Effector CD4-positive, alpha-beta T cell (primary cell): Measurements from ENCODE around the gene OR52E1. TPM values are rescaled to one million over a fixed set of nuclear protein-coding genes. Genes with fewer than 3 reads are reported as not detected.
"Not testable (repeated sequence)": the region's sequence is repeated elsewhere in the genome, so short reads cannot be mapped to it uniquely, and the experiment has no call there.

Experiments
- DNase-seq: peaks from one replicate; pipeline ENCODE4 v3.0.0-alpha.2; 2020
- total RNA-seq: gene quantifications from one replicate; lab custom pipeline; 2026; lab: John Stamatoyannopoulos, UW

Gene OR52E1
- total RNA-seq: not detected

DNA sequence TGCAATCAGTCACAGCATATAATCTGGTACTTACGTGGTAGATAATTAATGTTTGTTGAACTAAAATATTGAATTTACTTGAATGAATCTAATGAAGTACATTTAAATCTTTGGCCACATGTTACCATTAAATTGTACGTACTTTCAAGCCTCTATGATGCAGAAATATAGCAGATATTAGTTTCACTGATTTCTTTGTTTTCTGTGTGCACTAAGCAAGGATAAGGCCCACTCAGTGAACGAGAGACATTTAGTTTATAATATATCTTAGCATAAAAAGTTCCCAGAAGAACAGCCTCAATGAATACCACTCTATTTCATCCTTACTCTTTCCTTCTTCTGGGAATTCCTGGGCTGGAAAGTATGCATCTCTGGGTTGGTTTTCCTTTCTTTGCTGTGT, at the start of gene OR52E1:
TSS of gene OR52E1 (plus strand) at position 301 of the 400 bp plus-strand sequence.
- no peak for DNase-seq

DNA sequence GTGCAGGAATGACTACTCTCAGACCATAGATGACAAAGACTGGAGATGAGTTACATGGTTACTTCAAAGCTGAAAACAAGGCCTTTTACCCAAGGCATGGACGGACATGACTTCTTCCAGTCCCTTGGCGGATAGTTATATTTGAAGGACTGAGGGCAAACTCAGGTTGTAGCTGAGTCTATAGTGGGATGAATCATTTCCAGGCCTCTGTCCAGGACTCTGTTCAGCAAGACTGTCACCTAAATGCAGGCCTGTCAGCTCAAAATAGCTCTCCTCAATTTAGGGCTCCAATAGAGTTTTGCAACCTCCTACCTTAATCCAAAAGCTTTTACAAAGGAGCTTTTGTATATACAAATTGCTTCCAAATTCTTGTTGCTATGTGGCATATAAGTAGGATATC, 47.4 kb upstream of the OR52E1 start:
- DNase-seq: no peak

DNA sequence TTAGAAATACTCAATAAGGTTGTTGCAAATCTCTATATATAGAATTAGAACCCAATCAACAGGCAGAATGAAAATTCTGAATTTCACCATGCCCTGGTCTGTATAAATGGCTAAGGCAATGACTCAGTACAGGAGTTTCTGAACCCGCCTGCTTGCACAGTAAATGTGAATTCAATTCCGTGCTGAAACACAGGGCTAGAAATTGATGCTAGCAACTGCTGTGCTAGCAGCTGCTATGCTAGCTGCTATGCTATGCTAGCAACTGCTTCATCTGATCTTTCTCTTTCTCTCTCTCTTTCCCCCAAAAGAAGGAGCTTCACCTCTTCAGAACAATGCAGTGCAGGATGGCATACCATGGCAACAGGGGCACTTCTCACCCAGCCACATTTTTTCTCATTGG, 32.7 kb upstream of the OR52E1 start:
- no peak for DNase-seq

DNA sequence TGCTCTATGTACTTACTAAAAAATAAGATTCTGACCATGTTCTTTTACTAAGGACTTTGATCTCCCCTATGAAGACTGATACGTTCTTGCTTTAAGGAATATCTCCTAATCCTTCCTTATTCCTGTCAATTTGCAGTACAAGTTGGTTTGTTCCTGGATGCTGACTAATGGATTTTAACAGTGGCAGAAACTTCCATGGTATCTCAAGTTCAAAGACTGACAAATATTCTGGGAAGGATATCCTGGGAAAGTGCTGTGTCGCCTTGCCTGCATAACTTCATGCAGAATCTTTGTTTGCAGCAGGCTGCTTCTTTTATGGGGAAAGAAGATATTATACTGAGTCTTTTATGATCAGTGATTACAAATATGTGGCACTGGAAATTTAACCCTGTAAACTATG, 31.4 kb upstream of the OR52E1 start:
- DNase-seq: no peak

DNA sequence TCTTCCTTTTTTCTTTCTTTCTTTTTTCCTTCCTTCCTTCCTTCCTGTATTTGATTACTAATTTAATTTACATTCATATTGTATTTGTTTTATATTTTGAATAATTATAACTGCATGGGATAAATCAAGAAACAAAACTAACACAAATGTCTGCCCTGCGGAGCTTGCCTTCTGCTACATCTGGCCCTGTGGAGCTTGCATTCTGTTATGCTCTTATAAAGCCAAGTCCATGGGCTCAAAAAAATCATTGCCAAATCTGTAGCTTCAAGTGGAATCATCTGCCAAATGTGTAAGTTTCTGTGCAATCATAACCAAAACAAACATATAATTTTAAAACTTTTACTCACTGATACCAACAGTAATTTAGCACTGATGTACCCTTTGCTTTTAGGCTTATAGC, 31.0 kb upstream of the OR52E1 start:
- DNase-seq: no peak

DNA sequence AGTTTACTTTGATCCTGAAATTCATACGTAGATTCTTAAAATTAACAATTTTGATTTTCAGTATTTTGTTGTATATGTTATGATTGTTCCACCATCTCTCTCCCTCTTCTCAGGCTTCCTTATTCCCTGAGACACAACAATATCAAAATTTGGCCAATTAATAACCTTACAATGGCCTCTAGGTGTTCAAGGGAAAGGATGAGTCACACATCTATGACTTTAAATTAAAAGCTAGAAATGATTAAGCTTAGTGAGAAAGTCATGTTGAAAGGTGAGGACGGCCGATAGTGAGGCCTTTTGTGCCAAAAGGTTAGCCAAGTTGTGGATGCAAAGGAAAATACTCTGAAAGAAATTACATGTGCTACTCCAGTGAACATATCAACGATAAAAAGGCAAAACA, 28.5 kb upstream of the OR52E1 start:
- no peak for DNase-seq

DNA sequence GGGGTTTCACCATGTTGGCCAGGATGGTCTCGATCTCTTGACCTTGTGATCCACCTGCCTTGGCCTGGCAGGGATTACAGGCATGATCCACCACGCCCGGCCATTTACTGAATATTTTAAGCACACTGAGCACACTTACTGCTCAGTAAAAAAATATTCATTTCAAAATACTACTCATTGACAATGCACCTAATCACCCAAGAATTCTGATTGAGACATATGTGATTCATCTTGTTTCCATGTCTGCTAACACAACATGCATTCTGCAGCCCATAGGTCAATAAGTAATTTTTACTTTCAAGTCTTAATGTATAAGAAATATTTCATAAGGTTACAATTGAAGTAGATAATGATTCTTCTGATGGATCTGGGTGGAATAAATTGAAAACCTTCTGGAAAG, 27.3 kb upstream of the OR52E1 start:
- DNase-seq: no peak

DNA sequence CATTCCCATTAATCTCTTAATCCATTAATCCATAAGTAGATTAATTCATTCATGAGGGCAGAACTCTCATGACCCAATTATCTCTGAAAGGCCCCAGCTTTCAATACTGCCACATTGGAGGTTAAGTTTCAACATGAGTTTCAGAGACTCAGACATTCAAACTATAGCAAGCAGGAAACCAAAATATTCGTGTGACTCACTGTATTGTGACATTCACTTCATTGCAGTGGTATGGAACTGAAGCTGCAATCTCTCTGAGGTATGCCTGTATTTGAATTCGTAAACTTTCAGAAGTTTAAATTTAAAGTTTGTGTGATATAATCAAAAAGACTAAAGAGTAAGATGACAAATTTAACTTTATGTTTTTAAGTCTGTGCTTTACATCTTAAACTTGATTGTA, 26.0 kb upstream of the OR52E1 start:
- DNase-seq: no peak

DNA sequence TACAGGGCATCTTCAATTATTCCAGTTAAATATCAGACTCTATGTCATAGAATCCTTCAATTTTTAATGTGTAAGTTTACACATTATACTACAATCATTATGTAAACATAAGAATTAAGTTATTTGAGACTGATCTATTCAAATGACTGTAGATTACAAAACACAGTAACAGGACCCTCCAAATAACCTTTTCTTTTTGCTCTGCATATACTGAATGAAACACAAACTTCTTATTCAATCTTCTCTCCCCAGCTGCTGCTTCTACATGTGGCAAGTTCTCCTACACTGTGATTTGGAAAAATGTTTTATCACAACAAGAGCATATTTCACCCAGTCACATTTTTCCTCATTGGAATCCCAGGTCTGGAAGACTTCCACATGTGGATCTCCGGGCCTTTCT, 23.1 kb upstream of the OR52E1 start, which contains the start of gene OR52J3:
TSS of gene OR52J3 (plus strand) at position 301 of the 400 bp plus-strand sequence. CDS start at position 301, 0 bp downstream.
- DNase-seq: no peak

DNA sequence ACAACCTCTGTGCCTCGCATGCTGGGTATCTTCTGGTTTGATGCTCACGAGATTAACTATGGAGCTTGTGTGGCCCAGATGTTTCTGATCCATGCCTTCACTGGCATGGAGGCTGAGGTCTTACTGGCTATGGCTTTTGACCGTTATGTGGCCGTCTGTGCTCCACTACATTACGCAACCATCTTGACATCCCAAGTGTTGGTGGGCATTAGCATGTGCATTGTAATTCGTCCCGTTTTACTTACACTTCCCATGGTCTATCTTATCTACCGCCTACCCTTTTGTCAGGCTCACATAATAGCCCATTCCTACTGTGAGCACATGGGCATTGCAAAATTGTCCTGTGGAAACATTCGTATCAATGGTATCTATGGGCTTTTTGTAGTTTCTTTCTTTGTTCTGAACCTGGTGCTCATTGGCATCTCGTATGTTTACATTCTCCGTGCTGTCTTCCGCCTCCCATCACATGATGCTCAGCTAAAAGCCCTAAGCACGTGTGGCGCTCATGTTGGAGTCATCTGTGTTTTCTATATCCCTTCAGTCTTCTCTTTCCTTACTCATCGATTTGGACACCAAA, 22.5 kb upstream of the OR52E1 start:
- no peak for DNase-seq

DNA sequence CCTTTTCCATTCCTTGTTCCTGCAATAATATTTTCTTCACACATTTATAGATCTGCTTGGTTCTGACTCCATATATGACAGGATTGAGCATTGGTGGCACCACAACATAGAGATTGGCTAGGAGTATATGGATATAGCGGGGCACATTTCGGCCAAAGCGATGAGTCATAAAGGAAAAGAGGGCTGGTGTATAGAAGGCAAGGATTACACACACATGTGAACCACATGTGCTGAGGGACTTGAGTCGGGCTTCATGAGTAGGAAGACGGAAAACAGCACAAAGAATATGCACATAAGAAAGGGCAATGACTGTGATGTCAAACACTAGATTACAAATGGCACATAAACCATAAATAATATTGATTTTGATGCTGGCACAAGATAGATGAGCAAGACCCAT, 10.7 kb upstream of the OR52E1 start:
- DNase-seq: not testable (repeated sequence)

DNA sequence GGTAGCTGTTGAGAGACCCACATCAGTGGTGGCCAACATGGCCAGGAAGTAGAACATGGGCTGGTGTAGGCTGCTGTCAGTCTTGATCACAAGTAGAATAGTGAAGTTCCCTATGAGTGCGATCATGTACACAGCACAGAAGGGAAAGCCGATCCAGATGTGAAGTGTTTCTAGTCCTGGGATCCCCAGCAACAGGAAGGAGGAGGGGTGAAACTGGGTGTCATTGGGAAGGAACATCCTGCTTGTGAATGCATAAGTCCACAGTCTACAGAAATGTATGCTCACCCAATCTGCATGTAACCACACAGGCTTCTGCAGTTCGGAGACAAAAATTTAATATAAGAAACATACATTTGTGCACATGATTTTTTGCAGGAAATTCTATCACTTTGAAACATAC, 10.0 kb upstream of the OR52E1 start, which contains the start of gene OR52E2:
TSS of gene OR52E2 (minus strand) at position 237 of the 400 bp plus-strand sequence. CDS start at position 237, 0 bp downstream.
- DNase-seq: no peak

DNA sequence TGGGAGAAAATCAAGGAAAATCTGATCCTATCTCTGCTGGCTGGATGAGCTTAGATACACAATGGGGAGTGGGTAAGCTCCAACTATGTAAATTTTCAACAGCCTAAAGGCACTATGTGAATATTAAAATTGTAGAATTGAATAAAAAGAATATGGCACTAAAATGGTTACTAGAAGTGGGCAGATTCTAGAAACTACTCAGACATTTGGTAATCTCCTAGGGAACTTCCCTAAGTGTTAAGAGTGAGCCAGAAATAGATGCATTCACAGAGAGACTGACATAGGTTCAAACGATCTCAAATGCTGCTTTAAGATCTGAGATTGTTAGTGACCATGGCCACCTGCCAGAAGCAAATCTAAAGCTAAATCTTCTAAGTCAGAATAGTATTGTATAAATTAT, 4.3 kb upstream of the OR52E1 start:
- no peak for DNase-seq

DNA sequence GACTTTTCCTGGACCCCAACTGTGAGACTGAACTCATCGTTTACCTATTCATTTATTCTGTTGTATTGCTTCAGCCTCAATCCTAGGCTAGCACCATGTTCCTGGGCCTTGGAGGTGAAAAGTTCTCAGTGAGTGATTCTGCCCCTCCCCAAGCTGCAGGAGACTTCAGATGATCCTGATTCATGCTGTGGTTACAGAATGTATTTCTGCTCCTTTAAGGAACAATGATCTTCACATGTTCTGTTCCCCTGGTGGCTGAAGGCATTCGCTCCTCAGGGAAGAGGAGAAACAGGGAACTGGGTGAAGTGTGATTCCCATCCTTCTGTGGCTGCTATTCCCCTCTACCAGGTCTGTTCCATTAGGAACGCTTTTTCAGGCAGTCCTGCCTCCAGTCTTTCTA, 2.4 kb downstream of the OR52E1 start:
- DNase-seq: no peak

DNA sequence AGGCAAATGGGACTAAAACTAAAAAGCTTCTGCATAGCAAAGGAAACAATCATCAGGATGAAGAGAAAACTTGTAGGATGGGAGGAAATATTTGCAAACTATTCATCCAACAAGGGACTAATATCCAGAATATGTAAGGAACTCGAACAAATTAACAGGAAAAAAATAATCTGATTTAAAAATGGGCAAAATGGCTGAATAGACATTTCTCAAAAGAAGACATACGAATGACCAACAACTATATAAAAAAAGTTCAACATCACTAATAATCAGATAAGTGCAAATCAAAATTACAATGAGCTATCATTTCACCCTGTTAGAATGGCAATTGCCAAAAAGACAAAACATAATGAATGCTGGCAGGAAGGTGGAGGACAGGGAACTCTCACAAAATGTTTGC, 12.0 kb downstream of the OR52E1 start:
- DNase-seq: no peak

DNA sequence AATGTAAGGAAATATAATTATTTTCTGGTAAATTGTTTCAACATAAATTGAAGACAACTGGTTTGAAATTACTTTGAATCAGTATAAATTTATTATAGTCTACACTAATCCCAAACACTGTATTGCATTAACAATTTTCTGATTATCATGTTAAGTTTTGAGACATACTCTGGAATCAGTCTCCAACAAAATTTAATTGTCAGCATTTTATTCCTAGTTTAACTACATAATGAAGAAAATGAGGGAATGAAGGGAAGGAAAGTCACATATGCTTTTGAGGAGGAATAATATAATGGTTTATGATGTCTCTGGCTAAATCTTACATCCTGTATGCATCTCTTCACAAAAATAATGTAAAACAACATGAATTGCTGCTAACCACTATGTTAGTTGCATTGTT, 14.2 kb downstream of the OR52E1 start:
- no peak for DNase-seq

DNA sequence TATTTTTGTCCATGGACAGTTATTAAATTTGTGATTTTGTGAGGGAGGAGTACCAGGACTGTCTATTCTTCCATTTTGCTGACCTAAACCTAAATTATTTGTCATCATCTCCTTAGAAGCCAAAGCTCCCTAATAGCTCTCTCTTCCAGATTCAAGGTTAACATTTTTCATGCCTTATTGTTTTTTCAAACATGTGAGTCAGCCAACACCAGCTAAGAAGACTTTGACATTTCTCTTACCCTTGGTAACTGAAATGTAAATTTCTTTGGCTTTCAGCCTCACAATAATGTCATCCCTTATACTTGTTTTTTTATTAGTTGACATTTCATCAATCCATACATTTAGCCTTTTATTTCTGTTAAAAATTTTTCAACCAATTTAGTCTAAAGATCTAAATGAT, 19.2 kb downstream of the OR52E1 start:
- no peak for DNase-seq

DNA sequence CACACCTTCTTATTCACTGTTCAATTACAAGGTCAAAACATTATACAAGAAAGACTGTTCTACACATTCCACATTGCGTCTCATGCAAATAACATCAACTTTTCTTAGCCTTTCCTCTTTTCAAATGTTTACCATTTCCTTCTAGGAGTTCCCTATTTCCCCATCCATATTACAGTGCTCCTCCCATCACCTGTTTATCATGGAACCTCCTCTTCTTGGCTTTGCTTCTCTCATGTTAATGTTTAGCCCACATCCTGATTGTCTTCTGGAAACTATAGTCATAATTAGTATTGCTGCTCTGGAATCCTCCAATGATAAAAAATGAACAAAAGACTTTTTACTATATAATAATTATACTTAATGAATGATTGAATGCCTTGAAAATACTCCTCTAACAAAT, 21.3 kb downstream of the OR52E1 start:
- DNase-seq: no peak

DNA sequence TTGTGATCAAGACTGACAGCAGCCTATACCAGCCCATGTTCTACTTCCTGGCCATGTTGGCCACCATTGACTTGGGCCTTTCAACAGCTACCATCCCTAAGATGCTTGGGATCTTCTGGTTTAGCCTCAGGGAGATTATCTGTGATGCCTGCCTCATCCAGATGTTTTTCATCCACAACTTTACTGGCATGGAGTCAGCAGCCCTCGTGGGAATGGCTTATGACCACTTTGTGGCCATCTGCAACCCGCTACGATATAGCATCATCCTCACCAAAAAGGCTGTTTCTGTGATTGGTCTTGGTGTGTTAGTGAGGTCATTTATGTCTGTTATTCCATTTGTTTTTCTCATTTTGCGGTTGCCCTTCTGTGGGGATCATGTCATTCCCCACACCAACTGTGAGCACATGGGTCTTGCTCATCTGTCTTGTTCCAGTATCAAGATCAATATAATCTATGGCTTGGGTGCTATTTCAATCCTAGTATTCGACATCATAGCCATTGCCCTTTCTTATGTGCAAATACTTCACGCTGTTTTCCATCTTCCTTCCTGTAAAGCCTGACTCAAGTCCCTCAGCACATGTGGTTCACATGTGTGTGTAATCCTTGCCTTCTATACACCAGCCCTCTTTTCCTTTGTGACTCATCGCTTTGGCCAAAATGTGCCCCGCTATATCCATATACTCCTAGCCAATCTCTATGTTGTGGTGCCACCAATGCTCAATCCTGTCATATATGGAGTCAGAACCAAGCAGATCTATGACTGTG, 23.6 kb downstream of the OR52E1 start:
- no peak for DNase-seq

DNA sequence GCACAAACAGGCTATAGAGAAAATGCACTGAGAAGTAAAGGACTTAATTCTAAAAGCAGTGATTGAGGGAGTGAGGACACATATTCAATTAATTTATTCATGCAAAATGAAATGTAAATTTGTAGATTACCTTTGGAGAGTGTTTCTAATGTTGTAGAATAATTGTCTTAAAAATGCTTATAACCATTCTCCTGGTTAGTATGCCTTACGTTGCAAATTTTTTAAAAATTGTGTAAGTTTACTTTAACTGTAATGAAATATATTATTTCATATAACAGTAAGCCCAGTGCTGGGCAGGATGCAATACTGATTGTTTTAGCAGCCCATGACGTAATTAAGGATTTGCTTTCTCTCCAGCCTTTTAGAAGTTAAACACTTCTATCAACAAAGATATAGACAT, 26.6 kb downstream of the OR52E1 start:
- DNase-seq: no peak

DNA sequence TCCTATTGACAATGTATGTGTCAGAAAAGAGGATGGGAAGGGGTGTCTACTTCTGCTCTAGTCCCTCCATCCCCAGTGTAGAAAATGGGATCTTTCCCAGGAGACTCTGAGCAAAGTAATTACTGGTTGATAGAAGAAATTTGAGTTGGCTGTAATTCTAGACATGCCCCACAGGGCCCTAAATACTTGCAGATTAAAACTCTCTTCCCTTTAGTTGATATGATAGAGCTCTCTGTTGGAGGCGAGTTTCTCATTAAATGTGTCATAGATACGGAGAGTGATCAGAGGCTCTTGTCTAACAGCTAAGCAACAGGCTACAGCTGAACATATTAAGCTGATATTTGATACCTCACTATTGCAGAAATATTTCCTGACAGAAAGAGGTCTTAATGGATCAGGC, 32.9 kb downstream of the OR52E1 start:
- no peak for DNase-seq

DNA sequence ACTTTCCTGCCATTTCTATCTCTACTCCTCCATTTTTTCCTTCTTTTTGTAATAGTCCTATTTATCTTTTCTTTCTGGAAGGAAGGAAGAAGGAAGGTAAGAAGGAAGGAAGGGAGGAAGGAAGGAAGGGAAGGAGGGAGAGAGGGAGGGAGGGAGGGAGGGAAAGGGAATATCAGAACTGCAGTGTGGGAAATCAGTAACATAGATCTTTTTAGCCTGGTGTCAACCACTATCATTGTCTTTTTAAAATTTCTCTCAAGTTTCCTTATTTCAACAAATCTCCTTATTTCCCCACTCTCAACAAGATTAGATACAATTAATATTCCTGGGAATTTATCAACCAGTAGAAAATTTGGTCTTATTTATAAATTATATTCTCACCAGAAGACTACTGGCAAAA, 33.7 kb downstream of the OR52E1 start:
- no peak for DNase-seq

DNA sequence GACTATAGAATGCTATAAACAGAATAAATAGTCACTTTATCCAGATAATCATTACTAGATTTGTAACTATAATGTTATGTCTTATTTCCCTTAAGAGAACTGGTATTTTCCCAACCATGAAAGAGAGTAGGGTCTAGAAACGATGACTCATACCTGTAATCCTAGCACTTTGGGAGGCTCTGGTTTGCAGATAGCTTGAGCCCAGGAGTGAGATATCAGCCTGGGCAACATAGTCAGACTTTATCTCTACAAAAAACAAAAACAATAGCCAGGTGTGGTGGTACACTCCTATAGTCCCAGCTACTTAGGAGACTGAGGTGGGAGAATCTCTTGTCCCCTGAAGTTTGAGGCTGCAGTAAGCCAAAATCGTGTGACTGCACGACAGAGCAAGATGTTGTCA, 37.9 kb downstream of the OR52E1 start:
- DNase-seq: no peak

DNA sequence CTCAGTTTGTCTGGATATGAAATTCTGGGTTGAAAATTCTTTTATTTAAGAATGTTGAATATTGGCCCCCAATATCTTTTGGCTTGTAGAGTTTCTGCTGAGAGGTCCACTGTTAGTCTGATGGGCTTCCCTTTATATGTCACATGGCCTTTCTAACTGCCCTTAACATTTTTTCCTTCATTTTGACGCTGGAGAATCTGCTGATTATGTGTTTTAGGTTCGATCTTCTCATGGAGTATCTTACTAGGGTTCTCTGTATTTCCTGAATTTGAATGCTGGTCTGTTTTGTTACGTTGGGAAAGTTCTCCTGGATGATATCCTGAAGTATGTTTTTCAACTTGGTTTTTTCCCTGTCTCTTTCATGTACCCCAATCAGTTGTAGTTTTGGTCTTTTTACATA, 46.0 kb downstream of the OR52E1 start:
- no peak for DNase-seq

DNA sequence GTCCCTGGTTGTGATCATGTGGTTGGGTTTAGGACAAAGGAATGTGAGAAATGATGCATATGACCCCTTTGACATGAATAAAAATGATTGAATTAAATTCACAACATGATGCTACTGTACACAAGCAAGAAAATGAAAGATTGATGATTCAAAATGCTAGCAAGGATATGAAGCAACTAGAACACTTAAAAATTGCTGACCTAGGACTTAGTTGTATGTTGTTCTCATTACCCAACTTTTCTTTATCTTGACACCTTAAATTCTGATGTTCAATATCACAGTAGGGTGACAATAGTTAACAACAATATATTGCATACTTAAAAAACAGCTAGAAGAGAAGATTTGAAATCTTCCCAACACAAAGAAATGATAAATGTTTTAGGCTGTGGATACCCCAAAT, 48.2 kb downstream of the OR52E1 start:
- no peak for DNase-seq
